ENCODE results near the gene HSD17B7. TPM values are rescaled to one million over a fixed set of nuclear protein-coding genes. Genes with fewer than 3 reads are reported as not detected.

Gene HSD17B7
- total RNA-seq, 1 donor from 2014 or later = 20.3 TPM

- no peak for ATAC-seq
These were observed 70.6 kb downstream of the HSD17B7 start, which contains the start of gene CCDC190 for GRCh38 chr1:162861101-162861500. TSS of gene CCDC190 (minus strand) at chr1:162861175. CDS start at chr1:162859646, 1,529 bp downstream.

GRCh38 chr1:162861625-162862024 lies 71.1 kb downstream of the HSD17B7 start:
- no peak for ATAC-seq

Other genes with a start within 250 kb of the HSD17B7 start
- 40.5 TPM for gene UAP1, start 229.0 kb upstream of the HSD17B7 start, total RNA-seq
- gene DDR2, start 158.2 kb upstream of the HSD17B7 start, total RNA-seq = 2.9 TPM
- gene CCDC190, start 70.5 kb downstream of the HSD17B7 start, total RNA-seq = 0.32 TPM

All from esophagus mucosa (tissue), 1 donor.